HEK293 (cell line): ENCODE results near the gene ZEB2.

Experiments
- CTCF ChIA-PET: fragments of 350-600 bp; formaldehyde crosslinking; extraction: SDS; loops from one replicate; lab custom pipeline; 2021; ENCODE audit warnings: antibody characterized with exemption; lab: Yijun Ruan, JAX
- POLR2A ChIA-PET: fragments of 300-600 bp; formaldehyde crosslinking; extraction: SDS; loops from one replicate; lab custom pipeline; 2020; ENCODE audit warnings: antibody characterized with exemption, inconsistent platforms; lab: Yijun Ruan, JAX
- H3K27ac ChIP-seq: fragments of 200-500 bp; sonication (Bioruptor generic); 2 replicates; pipeline ENCODE4 v1.5.1; 2014; ENCODE audit warnings: low read depth, low read length, control low read depth, inconsistent platforms; ENCODE audit errors: extremely low read depth
- H3K36me3 ChIP-seq, 2 experiments: fragments of 200-500 bp in 1 of 2; sonication (Bioruptor generic) in 1 of 2; 1 replicate in 1 of 2; 2 replicates in 1 of 2; pipeline ENCODE4 v1.5.1; 2014 to 2017; ENCODE audit warnings: inconsistent platforms in 2 of 2, low read length in 2 of 2; ENCODE audit not compliant: control insufficient read depth in 2 of 2, insufficient read depth in 1 of 2
- H3K4me1 ChIP-seq: fragments of 200-500 bp; sonication (Bioruptor generic); 2 replicates; pipeline ENCODE4 v1.5.1; 2014; ENCODE audit warnings: mild to moderate bottlenecking, low read length, inconsistent platforms; ENCODE audit not compliant: control insufficient read depth, insufficient read depth
- H3K4me3 ChIP-seq: 2 replicates; pipeline ENCODE4 v1.5.1; 2011; ENCODE audit warnings: low read depth, mild to moderate bottlenecking, control low read depth, low read length, moderate library complexity
- H3K9me3 ChIP-seq: fragments of 200-500 bp; sonication (Bioruptor generic); 2 replicates; pipeline ENCODE4 v1.5.1; 2014; ENCODE audit warnings: low read depth, low read length, inconsistent platforms; ENCODE audit not compliant: control insufficient read depth, insufficient read depth
- PRDM1 ChIP-seq: fragments of 450-650 bp; formaldehyde crosslinking; IDR thresholded peaks from 2 replicates; pipeline ENCODE4; 2016; ENCODE audit warnings: missing biosample characterization, missing genetic modification characterization
- ZBTB20 ChIP-seq: fragments of 450-650 bp; formaldehyde crosslinking; IDR thresholded peaks from 2 replicates; pipeline ENCODE4 v1.5.1; 2016; ENCODE audit warnings: missing biosample characterization, missing genetic modification characterization
- ZBTB48 ChIP-seq: fragments of 450-650 bp; formaldehyde crosslinking; IDR thresholded peaks from 2 replicates; pipeline ENCODE4 v1.5.1; 2016; ENCODE audit warnings: missing biosample characterization, missing genetic modification characterization
- ZFP37 ChIP-seq: fragments of 450-650 bp; formaldehyde crosslinking; IDR thresholded peaks from 2 replicates; pipeline ENCODE4 v1.5.1; 2016; ENCODE audit warnings: missing biosample characterization, missing genetic modification characterization
- ZNF112 ChIP-seq: fragments of 450-650 bp; formaldehyde crosslinking; IDR thresholded peaks from 2 replicates; pipeline ENCODE4 v1.5.0; 2017; ENCODE audit warnings: missing biosample characterization, missing genetic modification characterization
- ZNF221 ChIP-seq: fragments of 450-650 bp; formaldehyde crosslinking; IDR thresholded peaks from 2 replicates; pipeline ENCODE4 v1.5.1; 2017; ENCODE audit warnings: missing biosample characterization, missing genetic modification characterization, borderline replicate concordance
- ZNF24 ChIP-seq: fragments of 450-650 bp; formaldehyde crosslinking; IDR thresholded peaks from 2 replicates; pipeline ENCODE4 v1.5.1; 2016; ENCODE audit warnings: missing biosample characterization, missing genetic modification characterization
- ZNF248 ChIP-seq: fragments of 450-650 bp; formaldehyde crosslinking; IDR thresholded peaks from 2 replicates; pipeline ENCODE4 v1.5.1; 2017; ENCODE audit warnings: missing biosample characterization, missing genetic modification characterization
- ZNF274 ChIP-seq, 2 experiments: fragments of 200-500 bp in 1 of 2; fragments of 450-650 bp in 1 of 2; sonication (Bioruptor generic) in 1 of 2; formaldehyde crosslinking in 1 of 2; IDR thresholded peaks; 2 replicates each; pipeline versions ENCODE4 v1.5.1 to v1.6.1; 2014 to 2016; ENCODE audit warnings: borderline replicate concordance in 1 of 2, inconsistent platforms in 1 of 2, low read length in 1 of 2, missing biosample characterization in 1 of 2, missing genetic modification characterization in 1 of 2
- ZNF302 ChIP-seq: fragments of 450-650 bp; formaldehyde crosslinking; IDR thresholded peaks from 2 replicates; pipeline ENCODE4 v1.5.1; 2016; ENCODE audit warnings: missing biosample characterization, missing genetic modification characterization, low read depth
- ZNF335 ChIP-seq: fragments of 450-650 bp; formaldehyde crosslinking; conservative IDR thresholded peaks from 2 replicates; pipeline ENCODE4 v1.5.1; 2016; ENCODE audit warnings: missing biosample characterization, missing genetic modification characterization
- ZNF350 ChIP-seq: fragments of 450-650 bp; formaldehyde crosslinking; IDR thresholded peaks from 2 replicates; pipeline ENCODE4 v1.5.0; 2017; ENCODE audit warnings: missing biosample characterization, mild to moderate bottlenecking, missing genetic modification characterization
- ZNF391 ChIP-seq: fragments of 450-650 bp; formaldehyde crosslinking; IDR thresholded peaks from 2 replicates; pipeline ENCODE4 v1.5.1; 2016; ENCODE audit warnings: low read depth, missing biosample characterization, missing genetic modification characterization, borderline replicate concordance
- ZNF473 ChIP-seq: fragments of 450-650 bp; formaldehyde crosslinking; IDR thresholded peaks from 2 replicates; pipeline ENCODE4 v1.5.1; 2017; ENCODE audit warnings: missing biosample characterization, missing genetic modification characterization
- ZNF530 ChIP-seq: fragments of 450-650 bp; formaldehyde crosslinking; IDR thresholded peaks from 2 replicates; pipeline ENCODE4 v1.5.1; 2016; ENCODE audit warnings: low read depth, missing biosample characterization, missing genetic modification characterization
- ZNF623 ChIP-seq: fragments of 450-650 bp; formaldehyde crosslinking; IDR thresholded peaks from 2 replicates; pipeline ENCODE4 v1.5.1; 2016; ENCODE audit warnings: missing biosample characterization, missing genetic modification characterization
- ZNF664 ChIP-seq: fragments of 450-650 bp; formaldehyde crosslinking; IDR thresholded peaks from 2 replicates; pipeline ENCODE4 v1.5.1; 2016; ENCODE audit warnings: missing biosample characterization, missing genetic modification characterization
- ZNF830 ChIP-seq: fragments of 450-650 bp; IDR thresholded peaks from 2 replicates; pipeline ENCODE4 v1.5.0; 2018; ENCODE audit warnings: missing biosample characterization, missing genetic modification characterization, low read depth, mild to moderate bottlenecking, moderate library complexity
- TF ChIP-seq, protein P1 (sequence below): fragments of 450-650 bp; formaldehyde crosslinking; IDR thresholded peaks from 2 replicates; pipeline ENCODE4 v1.5.1; 2017; ENCODE audit warnings: missing biosample characterization, missing genetic modification characterization
- TF ChIP-seq, protein P2 (sequence below): IDR thresholded peaks from 2 replicates; pipeline ENCODE4 v1.6.1; 2011; ENCODE audit warnings: mild to moderate bottlenecking, low read depth, low read length, borderline replicate concordance
- TF ChIP-seq, protein P3 (sequence below): fragments of 450-650 bp; formaldehyde crosslinking; IDR thresholded peaks from 2 replicates; pipeline ENCODE4 v1.5.1; 2016; ENCODE audit warnings: missing biosample characterization, missing genetic modification characterization, low read depth

The ZEB2 gene

GRCh38 chr2:144520756-144521487 lies 1.0 kb upstream of the ZEB2 start (continued):
- TF ChIP-seq, protein P1, sequence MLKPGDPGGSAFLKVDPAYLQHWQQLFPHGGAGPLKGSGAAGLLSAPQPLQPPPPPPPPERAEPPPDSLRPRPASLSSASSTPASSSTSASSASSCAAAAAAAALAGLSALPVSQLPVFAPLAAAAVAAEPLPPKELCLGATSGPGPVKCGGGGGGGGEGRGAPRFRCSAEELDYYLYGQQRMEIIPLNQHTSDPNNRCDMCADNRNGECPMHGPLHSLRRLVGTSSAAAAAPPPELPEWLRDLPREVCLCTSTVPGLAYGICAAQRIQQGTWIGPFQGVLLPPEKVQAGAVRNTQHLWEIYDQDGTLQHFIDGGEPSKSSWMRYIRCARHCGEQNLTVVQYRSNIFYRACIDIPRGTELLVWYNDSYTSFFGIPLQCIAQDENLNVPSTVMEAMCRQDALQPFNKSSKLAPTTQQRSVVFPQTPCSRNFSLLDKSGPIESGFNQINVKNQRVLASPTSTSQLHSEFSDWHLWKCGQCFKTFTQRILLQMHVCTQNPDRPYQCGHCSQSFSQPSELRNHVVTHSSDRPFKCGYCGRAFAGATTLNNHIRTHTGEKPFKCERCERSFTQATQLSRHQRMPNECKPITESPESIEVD, result 0 out of 2 replicates have a peak, but pooled peaks have one; percentile 23
- TF ChIP-seq ZBTB48 (tag by site-specific recombination) (peak; percentile 43; the same call in 1 of the 2 replicates), ZNF335 (tag by site-specific recombination) (0 out of 2 replicates have a peak, but pooled peaks have one; percentile 21), PRDM1 (tag by site-specific recombination) (peak; percentile 35; the same call in 1 of the 2 replicates), ZBTB20 (tag by site-specific recombination) (0 out of 2 replicates have a peak, but pooled peaks have one; percentile 26), ZNF112 (no peak)

DNA sequence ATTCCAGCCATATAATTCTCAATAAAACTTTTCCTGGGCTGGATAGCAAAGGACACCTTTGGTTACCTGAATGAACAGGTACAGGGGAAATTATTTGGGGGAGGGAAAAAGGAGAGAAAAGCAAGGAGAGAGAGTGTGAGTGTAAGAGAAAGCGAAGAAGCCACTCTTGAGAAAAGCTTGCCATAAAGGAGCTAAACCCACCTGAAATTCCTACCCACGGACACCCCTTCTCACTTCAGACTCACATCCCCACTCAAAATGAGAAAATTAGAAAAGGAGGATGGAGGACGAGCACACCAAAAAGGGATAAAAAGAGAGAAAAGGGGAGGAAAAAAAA lies 354 bp downstream of the ZEB2 start:
- H3K9me3 ChIP-seq, result no peaks in the 10 kb centered on the region
- POLR2A ChIA-PET, result no interaction called here
- peaks cover 0 to 4% of the 10 kb centered on the region in 2 experiments; a peak in 1 of 3 replicates for H3K36me3 ChIP-seq
- peak overlapping the region; percentile 60 for H3K27ac ChIP-seq
- peak; percentile 64; the same call in 1 of the 2 replicates for TF ChIP-seq PRDM1 (tag by site-specific recombination)
- TF ChIP-seq ZNF623 (tag by site-specific recombination), result no peak
- H3K4me1 ChIP-seq, result peaks cover 11% of the 10 kb centered on the region; the same call in 1 of the 2 replicates
- peak overlapping the region; percentile 90 for H3K4me3 ChIP-seq
- CTCF ChIA-PET, result interaction anchor here (0.6 to 1.0 kb wide), 7 partner anchors 14 to 956 kb away, joined by 3 to 4 read pairs (median 3); no protein-coding TSS in a partner anchor

DNA sequence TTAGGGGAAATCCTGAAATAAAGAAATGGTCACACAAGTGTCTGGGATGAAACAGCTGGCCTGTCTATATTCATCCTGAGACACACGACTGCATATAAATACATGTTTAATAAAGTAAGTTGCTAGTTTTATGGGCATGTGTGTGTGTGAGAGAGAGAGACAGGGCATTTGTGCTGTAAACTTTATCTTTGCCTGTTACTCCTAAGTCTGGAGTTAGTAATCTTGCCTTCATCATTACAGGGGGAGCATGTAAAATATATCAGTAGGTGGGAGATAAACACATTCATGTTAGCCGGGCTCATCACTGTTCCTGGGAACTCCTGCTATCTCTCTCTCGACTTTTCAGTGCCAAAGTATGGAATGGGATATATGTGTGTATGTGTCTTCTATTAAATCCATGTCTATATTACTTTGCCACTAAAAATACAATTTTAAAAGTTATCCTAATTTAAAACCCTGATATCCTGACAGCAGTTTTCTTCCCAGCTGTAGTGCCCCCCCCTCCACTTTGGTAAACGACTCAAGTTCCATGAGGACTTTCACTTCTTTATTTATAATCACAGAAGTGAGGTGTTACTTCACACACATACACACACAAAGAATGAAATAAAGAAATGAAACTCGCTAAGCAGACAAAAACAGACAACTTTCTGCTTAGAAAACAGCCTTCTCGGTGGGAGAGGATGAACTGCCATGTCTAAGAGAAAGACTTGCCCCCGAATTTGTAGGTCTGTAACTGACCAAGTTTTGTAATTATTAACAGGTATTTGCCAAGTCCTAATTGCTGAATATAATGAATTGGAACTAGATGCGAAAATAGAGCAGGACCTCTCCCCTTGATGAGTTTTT lies 947 bp downstream of the ZEB2 start:
- TF ChIP-seq ZNF473 (no peak), ZNF664 (tag by site-specific recombination) (no peak), ZNF391 (no peak), ZNF221 (tag by site-specific recombination) (no peak), ZNF24 (tag by site-specific recombination) (no peak), ZNF830 (no peak), ZNF248 (tag by site-specific recombination) (no peak), ZNF530 (tag by site-specific recombination) (no peak), ZNF274 (IDR thresholded peaks at IDR 0.05; ENCODE audit: low read length) (no peak), ZNF274 (tag by site-specific recombination; IDR thresholded peaks at IDR 0.05; ENCODE audit: borderline replicate concordance) (no peak), ZNF350 (no peak), ZFP37 (no peak), ZNF302 (no peak)
- TF ChIP-seq, protein P2, sequence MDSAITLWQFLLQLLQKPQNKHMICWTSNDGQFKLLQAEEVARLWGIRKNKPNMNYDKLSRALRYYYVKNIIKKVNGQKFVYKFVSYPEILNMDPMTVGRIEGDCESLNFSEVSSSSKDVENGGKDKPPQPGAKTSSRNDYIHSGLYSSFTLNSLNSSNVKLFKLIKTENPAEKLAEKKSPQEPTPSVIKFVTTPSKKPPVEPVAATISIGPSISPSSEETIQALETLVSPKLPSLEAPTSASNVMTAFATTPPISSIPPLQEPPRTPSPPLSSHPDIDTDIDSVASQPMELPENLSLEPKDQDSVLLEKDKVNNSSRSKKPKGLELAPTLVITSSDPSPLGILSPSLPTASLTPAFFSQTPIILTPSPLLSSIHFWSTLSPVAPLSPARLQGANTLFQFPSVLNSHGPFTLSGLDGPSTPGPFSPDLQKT, result no peak
- TF ChIP-seq, protein P3, sequence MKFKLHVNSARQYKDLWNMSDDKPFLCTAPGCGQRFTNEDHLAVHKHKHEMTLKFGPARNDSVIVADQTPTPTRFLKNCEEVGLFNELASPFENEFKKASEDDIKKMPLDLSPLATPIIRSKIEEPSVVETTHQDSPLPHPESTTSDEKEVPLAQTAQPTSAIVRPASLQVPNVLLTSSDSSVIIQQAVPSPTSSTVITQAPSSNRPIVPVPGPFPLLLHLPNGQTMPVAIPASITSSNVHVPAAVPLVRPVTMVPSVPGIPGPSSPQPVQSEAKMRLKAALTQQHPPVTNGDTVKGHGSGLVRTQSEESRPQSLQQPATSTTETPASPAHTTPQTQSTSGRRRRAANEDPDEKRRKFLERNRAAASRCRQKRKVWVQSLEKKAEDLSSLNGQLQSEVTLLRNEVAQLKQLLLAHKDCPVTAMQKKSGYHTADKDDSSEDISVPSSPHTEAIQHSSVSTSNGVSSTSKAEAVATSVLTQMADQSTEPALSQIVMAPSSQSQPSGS (tag by site-specific recombination), result no peak
- peaks cover 11% of the 10 kb centered on the region; the same call in 1 of the 2 replicates for H3K4me1 ChIP-seq
- H3K27ac ChIP-seq, result peak overlapping the region; percentile 60; the same call in 1 of the 2 replicates
- peaks cover 0 to 10% of the 10 kb centered on the region in 2 experiments; a peak in 1 of 3 replicates for H3K36me3 ChIP-seq
- no peaks in the 10 kb centered on the region for H3K9me3 ChIP-seq
- ChIA-PET POLR2A (no interaction called here), CTCF (interaction anchor here (0.6 to 1.0 kb wide), 5 partner anchors 13 to 955 kb away, joined by 3 to 4 read pairs (median 3); no protein-coding TSS in a partner anchor)
- peak overlapping the region; percentile 90 for H3K4me3 ChIP-seq
